GM18867 (cell line): ENCODE data around the gene SLX9.

ENCODE experiments used
- ATAC-seq: cut with Tn5 transposase; IDR thresholded peaks from one replicate; pipeline ENCODE4 v1.9.1; 2021; ENCODE audit warnings: mild to moderate bottlenecking, moderate library complexity; ENCODE audit not compliant: unreplicated experiment

SLX9 gene

DNA sequence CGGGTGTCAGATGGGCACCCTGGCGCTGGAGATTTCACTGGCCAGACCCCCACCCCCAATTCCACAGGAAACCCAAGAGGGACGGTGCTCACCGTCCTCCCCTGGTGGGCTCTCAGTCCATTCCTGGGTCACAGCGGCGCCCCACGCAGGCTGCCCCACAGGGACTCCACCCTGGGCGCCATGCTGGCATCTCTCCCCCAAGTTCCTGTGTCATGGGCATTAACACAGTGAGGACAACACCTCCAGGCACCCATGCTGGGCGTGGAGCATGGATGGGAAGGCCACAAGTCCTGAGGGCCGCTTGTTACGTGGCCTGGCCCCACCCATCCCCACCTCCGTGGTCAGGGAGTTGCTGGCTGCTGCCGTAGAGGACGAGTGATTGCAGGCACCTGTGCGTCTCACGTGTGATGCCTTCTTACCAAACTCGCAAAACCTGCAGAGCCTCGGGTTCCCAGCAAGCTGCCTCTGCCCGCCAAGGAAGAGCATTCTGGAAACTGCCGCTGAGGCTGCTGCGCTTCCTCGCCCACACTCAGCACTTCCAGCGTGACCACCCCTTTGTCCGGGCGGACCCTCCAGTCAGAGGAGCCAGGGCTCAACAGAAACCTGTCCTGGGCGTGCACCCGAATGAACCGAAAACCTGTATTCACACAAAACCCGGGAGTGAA lies 60.3 kb downstream of the SLX9 start:
- no peak for ATAC-seq

DNA sequence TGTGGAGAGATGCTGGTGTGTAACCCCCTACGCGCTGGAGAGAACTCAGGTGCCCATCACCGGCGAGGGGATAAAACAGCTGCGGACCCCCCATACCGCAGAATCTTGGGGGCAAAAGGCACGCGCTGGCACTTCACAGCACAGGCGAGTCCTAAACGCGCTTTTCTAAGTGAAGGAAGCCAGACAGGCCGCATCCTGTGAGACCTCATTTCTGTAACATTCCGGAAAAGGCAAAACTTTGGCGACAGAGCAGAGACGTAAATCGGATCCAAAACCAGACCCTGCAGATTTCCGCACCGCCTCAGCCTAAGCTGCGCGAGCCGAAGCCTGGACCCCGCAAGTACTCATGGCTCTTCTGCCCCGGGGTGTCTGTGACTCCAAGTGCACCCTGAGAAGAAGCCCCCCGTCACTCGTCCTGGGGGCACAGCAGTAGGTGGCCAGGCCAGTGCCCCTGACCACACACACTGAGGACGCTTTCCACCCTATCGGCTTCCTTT lies 60.9 kb downstream of the SLX9 start:
- ATAC-seq, result no peak

DNA sequence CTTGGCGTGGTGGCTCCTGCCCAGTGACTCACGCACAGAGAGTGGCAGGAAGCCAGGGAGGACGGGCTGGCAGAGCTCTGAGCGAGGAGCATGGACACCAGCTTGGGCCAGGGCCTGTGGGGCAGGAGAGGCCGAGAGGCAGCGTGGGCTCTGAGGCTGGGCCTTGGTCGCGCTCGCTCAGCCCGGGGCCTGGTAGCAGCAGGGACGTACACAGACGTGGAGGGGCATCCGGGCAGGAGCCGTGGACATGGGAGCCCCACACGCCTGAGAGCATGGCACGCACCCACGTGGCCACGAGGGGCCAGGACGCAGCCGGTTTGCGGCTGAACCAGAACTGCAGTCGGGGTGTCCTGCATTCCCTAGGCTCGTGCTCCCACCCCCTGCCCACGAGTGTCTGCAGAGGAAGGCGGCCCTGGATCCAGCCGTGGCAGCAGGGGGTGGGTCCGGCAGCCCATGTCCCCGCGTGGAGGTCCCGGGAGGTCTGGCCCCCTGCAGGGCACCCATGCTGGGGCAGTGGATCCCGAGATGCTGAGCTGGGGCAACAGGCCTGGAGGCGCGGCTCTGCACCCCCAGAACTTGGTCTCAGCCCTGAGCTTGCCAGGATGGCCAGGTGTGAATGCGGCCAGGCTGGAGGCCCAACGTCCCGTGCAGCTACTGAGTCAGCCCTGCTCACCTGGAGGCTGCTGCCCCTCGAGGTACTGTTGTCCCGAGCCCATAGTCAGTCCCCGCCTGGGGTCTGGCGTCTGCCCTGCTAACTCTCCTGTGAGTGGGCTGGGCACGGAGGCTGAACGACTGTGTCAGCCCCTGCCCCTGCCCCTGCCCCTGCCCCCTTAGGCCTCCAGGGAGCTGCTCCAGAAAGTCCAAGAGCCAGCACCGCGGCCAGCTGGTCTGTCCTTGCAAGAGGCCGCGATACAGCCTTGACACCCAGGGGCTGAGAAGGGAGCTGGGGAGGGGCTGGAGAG lies 61.6 kb downstream of the SLX9 start:
- no peak for ATAC-seq

DNA sequence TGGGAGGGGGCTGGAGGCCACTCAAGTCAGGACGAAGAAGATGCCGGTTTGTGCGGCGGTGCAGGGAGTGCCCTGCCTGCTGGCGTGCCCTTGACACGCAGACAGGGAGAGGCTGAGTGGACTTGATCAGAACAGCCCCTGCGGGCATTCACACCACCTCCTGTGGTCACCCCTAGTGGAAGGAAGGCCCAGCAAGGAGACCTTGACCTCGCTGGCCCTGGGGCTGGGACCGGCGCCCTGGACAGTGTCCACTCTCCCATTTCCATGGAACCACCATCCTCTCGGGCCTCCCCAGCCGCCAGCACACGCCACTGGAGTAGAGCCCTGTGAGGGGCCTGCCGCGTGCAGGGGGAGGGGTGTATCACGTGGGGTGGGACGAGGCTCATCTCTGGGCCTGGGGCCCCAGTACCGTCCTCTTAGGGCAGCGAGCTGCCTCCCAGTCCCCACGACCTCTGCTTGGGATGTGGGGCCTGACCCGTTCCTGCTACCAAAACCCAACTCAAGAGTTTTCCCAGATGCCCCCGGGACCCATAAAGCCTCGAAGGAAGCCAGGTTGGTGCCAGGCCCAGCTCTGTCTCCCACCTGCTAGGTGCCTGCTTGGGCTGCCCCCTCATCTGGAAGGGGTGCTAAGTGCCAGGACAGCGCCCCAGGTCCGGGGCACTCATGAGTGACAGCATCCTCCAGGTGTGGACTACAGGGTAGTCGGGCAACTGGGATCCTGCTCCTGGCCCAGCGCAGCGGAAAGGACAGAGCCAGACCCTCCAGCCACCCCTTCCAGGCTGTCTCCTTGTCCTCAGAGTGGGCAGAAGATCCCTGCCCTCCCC lies 62.8 kb downstream of the SLX9 start:
- ATAC-seq, result no peak

DNA sequence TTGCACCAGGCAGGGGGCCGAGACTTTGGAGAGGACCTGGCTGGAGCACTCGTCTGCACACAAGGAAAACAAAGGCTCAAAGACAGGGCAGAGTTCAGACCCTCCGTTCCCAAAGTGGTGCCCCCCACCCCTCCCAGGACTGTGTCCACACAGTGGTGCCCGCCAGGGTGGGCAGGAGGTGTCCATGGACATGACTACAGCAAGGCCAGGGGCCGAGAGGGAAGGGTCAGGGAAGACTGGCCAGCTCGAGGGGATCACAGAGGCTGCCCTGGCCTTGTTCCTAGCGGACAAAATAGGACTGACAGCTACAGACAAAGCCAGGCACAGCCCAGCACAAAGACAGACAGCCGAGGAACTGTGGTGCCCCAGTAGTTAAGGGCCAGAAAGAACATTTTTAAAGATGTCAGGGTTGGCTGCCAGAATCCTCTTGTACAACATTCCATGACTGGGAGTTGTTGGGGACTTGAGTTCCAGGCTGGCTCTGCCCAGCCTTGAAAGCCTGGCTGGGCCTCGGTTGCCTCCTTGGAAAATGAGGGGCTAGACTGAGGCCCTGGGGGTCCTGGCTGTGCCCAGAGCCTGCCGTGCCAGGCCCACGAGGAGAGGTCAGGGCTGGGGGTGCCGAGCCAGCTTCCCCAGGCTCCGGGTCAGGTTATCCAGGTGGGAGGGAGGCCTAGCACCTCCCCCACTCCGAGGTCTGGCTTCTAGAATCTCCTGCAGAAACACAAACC lies 63.7 kb downstream of the SLX9 start:
- ATAC-seq, result no peak

DNA sequence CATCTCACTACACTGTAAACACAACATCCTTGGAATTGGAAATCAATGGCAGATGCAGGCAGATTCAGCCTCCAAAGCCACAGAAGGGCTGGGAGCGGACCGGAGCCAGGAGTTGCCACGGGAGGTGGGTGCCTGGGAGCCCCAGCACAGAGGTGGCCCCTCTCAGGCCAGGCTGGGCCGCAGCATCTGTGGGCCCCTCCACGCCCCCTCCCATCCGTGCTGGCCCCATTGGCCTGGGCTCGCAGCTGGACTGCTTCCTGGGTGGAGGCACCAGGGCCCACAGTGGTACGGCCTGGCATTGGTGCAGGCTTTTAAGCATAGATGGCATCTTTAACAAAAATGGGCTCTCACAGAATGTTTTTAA lies 64.2 kb downstream of the SLX9 start:
- no peak for ATAC-seq

DNA sequence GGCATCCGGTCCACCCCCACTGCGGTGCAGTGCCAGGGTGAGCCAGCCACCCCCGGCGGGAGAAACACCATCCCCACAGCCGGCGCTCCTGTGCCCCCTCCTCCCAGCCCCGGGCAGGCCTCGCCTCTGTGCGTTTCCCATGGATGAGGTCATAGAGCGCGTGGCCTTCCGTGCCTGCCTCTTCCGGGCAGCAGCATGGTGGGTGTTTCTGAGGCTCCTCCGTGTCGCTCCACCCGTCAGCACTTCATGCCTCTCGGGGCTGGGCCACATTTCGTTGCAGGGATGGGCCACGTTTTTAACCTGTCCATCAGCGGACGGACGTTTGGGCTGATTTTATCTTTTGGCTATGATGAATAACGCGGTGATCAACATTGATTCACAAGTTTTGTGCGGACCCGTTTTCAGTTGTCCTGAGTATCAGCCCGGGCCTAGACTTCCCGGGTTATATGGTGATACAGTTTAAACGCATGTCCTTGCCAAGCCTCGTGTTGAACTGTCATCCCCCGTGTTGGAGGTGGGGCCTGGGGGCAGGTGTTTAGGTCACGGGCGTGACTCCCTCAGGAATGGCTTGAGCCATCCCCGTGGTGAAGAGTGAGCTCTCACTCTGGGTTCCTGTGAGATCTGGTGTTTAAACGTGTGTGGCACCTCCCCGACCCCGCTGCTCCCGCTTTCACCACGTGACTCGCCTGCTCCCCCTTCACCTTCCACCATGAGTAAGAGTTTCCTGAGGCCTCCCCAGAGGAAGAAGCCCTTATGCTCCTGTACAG lies 64.8 kb downstream of the SLX9 start:
- no peak for ATAC-seq

DNA sequence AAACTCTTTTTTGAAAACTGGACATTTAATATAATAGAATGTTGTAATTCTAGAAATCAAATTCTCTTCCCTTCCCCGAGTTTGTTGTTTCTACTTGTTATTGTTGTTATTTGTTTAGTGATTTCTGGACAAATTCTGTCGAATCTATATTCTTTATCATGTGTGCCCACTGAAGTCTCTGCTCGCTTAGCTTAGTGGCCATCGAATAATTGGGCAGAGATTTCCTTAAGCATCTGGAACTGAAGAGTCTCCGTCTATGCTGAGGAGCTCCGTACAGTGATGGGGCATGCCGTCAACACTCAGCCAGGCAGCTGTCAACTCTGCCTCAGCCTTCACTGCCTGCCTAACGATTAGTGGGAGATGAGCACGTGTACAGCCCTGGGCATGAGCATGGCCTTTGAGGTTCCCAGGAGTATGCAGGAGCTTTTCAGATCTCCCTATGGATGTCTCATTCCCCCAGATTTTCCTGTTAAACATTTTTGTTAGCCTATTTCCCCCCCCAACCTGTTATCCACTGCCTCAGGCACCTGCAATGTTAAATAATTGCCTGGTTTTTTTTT lies 66.8 kb downstream of the SLX9 start:
- no peak for ATAC-seq

DNA sequence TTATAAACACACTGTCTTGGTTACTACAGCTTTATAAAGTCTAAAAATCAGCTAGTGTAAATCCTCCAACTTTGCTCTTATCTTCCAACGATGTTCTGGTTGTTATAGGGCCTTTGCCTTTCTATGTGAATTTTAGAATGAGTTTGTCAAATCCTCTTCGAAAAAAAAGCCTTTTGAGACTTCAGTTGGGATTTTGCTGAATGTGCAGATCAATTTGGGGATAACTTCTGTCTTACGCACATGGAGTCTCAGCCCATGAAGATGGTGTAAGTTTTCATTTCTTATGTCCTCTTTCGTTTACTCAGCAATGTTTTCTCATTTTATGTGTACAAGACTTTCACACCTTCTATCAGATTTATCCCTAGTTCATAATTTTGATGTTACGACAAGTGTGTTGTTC lies 69.8 kb downstream of the SLX9 start:
- ATAC-seq, result no peak

DNA sequence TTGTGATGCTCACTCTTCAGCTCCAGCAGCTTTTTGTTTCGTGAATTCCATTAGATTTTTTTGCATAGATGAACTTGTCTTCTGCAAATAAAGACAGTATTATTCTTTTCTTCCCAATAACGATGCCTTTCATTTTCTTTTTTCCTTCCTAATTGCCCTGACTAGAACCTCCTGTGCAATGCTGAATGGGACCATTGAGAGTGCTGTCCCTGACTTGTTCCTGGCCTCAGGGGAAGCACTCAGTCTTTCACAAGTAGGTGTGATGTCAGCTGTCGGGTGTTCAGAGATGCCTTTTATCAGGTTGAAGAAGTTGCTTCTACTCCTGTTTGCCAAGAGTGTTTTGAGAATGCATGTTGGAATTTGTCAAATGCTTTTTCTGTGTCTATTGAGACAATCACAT lies 70.3 kb downstream of the SLX9 start:
- ATAC-seq, result no peak

DNA sequence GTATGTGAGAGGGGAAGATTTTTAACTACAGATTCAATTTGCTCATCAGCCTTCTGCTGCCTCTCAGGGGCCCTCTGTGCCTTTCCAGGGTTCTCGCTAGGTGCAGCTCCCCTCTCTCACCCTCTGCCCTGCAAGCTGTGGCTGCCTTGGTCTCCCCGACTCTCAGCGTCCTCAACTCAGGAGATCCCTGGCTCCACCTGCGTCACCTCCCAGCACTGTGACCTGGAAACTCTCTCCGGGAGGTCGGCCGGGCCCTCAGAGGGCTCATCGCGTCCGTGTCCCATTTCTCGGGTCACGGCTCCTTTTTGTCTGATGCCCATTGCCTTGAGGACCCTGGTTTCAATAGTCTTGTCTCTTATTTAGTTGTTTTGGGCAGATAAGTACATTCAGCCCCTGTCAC lies 71.0 kb downstream of the SLX9 start:
- ATAC-seq, result no peak

DNA sequence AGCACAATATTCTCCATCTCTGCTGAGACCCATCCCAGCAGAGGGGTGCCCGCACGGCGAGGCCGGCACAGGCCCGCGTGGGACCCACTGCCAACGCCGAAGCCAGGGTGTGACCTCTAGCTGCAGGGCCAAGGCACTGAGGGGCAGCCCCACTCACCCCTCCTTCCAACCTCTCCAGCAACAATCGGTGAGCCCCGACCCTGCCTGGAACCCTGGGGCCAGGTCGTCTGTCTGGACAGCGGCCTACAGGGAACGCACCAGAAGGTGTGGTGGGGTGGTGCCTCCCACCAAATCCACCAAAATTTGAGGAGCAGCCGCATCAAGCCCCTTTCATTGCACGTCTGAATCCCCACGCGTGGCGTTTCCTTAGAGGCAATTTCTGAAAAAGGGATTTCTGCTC lies 71.6 kb downstream of the SLX9 start:
- no peak for ATAC-seq

DNA sequence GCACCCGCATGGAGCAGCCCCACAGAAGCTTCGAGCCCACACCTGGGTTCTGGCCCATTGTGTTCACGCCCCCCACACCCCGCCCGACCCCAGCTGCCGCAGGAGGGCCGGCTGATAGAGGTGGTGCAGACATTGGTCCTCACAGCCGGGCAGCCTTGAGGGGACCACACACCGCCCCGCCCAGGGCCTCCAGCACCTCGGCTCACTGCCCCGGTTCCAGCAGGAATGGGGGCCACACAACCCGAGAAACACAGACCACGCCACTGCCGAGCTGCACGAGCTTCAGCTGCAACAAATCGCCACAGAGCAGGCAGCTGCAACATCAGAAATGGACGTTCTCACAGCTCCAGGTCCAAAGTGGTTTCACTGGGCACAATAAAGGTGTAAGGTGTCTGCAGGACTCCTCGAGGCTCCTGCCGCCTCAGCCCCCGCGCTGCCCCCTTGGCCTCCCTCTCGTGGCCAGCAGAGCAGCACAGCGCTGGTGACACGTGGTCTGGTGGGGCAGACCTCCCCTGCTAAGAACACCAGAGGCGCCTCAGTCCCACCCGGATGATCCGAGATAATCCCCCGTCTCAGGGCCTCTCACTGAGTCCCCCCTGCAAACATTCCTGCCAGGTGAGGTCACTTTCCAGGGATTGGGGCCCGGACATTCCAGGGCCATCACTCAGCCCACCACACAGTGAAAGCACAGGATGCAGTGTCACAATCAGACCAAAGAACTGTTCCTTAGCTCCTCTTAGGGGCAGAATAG lies 72.3 kb downstream of the SLX9 start:
- ATAC-seq, result no peak

DNA sequence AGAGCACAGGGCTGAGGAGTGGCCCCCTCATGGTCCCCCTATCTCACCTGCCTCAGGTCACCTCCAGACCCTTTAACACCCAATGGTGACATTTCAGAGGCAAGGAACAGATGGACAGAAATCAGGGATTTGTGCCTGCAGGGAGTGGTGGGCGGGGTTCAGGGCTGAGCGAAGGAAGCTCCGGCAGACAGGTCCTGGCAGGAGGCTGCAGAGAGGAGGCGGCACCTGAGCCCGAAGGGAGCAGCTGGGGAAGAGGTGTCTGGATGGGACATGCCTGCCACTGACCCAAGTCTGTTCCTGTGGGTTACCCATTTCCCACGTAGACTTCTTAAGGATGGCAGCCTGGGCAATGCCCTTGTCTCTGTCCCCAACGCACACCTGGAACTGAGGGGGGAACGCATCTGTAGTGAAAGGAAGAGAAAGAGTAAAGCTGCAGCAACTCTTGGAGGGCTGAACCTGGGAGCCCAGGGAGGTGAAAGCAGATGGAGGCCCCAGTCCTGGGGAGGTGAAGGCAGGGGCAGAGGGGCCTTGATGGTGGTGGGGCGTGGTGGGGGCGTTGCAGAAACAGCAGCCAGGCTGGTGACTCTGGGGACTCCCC lies 72.9 kb downstream of the SLX9 start:
- ATAC-seq, result no peak

DNA sequence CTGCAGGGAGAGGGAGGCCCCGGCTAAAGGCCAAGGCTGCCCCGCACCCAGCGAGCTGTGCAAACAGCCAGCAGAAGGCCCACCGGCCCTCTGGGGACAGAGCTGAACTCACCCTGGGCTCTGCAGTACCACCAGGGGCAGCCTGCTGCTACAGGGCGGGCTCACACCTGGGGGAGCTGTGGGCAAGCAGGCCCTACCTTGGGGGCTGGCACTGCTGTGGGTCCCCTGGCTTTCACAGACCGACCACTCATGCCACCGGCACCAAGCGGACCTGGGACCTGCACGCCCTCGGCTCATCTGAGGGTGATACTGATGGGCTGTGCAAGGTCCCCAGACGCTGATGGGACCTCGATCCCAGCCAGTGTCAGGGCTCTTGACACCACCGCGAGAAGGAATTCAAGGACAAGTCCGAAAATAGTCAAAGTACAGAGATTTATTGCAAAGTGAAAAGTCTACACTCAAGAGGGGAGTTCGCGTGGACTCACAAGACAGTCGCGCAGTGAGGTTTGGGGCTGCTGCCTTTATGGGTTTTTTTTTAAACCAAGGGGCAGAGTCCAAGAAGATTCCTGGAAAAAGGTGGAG lies 73.5 kb downstream of the SLX9 start:
- no peak for ATAC-seq

DNA sequence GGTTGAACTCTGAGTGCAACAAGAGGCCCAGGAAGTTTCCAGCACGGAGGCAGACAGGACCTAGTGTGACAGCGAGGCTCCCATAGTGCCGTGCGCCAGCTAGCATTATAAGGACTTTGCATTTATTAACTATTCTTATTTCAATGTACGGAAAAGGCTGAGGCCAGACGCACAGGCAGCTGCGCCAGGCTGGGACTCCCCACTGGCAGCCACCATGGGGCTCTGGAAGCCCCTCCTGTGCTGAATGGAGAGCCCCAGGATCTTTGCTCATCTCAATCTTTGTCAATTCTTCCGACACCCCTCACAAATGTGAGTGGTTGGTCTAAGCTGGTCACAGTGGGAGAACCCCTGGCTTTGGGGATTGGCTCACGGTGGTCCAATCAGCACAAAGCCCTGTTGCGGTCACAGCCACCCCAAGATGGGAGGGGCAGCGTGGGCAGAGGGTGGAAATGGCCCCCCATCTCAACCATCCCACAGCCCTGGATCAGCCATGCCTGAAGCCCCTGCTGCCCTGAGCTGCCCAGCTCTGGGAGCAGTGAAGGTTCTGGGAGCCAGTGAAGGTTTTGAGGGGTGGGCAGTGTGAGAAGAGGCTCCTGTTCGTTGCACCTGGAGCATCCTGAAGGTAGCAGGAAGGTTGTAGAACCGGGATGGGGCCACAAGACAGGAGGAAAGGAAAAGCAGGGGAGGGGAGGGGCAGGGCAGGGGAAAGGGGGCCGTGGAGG lies 75.1 kb downstream of the SLX9 start:
- ATAC-seq, result no peak

DNA sequence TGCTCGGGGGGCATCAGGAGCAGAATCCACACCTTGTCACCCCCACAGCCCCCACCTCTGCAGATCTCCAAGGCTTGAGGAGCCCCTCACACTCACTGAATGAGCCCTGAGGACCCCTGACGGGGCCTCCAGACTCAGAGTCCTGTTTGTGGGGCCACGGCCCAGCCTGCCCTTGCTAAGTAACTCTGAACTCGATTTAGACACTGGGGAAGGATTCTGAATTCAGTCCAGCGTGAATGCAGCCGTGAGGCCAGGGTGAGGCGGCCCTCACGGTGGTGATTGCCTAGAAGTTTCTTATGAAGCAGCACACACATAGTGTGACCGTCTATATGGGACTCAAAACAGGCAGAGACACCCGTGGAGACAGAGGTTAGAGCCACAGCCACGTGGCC lies 75.6 kb downstream of the SLX9 start:
- no peak for ATAC-seq

DNA sequence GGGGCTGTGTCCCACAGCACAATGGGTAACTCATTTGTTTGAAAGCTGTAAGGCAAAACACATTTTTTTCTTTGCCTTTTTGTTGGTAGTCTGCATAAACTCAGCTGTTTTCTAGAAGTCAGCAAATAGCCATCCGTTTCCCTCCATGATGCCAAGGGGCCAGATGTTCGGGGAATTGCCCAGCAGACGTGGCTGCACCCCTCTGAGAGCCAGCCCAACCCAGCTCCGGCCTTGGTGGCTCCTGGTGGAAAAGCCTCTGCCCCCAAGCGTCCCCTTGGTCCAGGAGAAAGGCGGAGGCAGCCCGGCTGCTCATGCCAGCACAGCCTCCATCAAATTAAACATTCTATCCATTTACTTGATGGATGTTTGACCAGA lies 76.2 kb downstream of the SLX9 start:
- ATAC-seq, result no peak
